Measurements from ENCODE around the gene FUT8. TPM values are rescaled to one million over a fixed set of nuclear protein-coding genes. Genes with fewer than 3 reads are reported as not detected.

FUT8 gene
- total and polyA plus RNA-seq, 2 of the 8 experiments (the other 6 are each of a cell fraction or from before 2014, with no cell fraction given), result 10.5 to 25.1 TPM

DNA sequence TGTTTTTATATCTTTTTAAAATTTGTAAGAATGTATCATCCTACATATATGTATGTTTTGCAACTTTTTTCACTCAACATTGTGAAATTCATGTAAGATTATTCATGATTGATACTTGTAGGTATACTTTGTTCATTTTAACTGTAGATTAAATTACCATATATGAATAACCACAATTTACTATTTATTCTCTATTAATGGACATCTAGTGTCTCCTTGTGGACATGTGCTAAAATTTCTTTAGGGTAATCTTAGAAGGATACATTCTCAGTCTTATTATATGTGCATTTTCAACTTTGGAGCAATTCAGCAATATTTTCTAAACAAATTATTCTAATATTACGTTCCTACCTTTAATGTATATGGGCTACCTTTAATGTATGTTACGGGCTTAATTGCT is 192.4 kb downstream of the FUT8 start:
- POLR2A ChIA-PET (ENCODE audit: partially characterized antibody), result no interaction called here
- Histone ChIP-seq H3K18ac (ENCODE audit: extremely low read depth, low read length) (no peak overlapping the region), H2BK12ac (ENCODE audit: low read depth, low read length) (no peak overlapping the region), H3K23me2 (ENCODE audit: low read depth, low read length) (no peaks in the 10 kb centered on the region), H2BK120ac (replicated peaks; ENCODE audit: low read depth, low read length) (no peak overlapping the region), H3K23ac (ENCODE audit: insufficient read length) (no peak overlapping the region), H4K91ac (replicated peaks; ENCODE audit: insufficient read length, low read length) (no peak overlapping the region), H2BK20ac (ENCODE audit: low read length) (no peak overlapping the region), H3K27me3 (replicated peaks in 1 of 4; ENCODE audit: control insufficient read depth in 3 of 4, extremely low read depth in 1 of 4, insufficient read depth in 3 of 4, low read length in 3 of 4) (no peaks in the 10 kb centered on the region), H2AK5ac (ENCODE audit: low read depth, low read length) (no peak overlapping the region), H3K9me3 (ENCODE audit: insufficient read depth in 2 of 2, low read depth in 1 of 2, low read length in 1 of 2) (no peaks in the 10 kb centered on the region), H3K4me2 (ENCODE audit: insufficient read depth in 1 of 2, low read depth in 2 of 2, low read length in 2 of 2) (no peak overlapping the region), H3K4me1 (replicated peaks in 1 of 4; ENCODE audit: control insufficient read depth in 3 of 4, insufficient read depth in 4 of 4, low read length in 3 of 4) (no peaks in the 10 kb centered on the region), H4K5ac (ENCODE audit: insufficient read length, low read depth, low read length) (no peak overlapping the region), H4K8ac (ENCODE audit: extremely low read depth, insufficient read depth, low read length) (no peak overlapping the region), H3K4me3 (ENCODE audit: extremely low read depth in 1 of 4, insufficient read depth in 2 of 4, low read depth in 3 of 4, low read length in 4 of 4) (no peak overlapping the region), H3K36me3 (ENCODE audit: control insufficient read depth in 2 of 4, insufficient read depth in 4 of 4, low read length in 3 of 4) (no peaks in the 10 kb centered on the region), H3K79me1 (ENCODE audit: low read depth, low read length) (no peaks in the 10 kb centered on the region), H2AFZ (ENCODE audit: low read length) (no peak overlapping the region), H3K27ac (ENCODE audit: low read depth, low read length) (no peak overlapping the region), H3K9ac (replicated peaks in 1 of 4; ENCODE audit: extremely low read depth in 1 of 4, low read depth in 3 of 4, low read length in 3 of 4) (no peak overlapping the region), H2BK15ac (ENCODE audit: low read length) (no peak overlapping the region), H2BK5ac (ENCODE audit: low read depth, low read length) (no peak overlapping the region), H3K79me2 (ENCODE audit: control insufficient read depth in 1 of 2, insufficient read depth in 2 of 2, low read length in 2 of 2) (no peaks in the 10 kb centered on the region), H3K4ac (replicated peaks; ENCODE audit: insufficient read length, low read depth, low read length) (no peak overlapping the region), H3K56ac (replicated peaks; ENCODE audit: insufficient read length, low read depth, low read length) (no peak overlapping the region), H3K14ac (ENCODE audit: insufficient read length) (no peak overlapping the region), H4K20me1 (replicated peaks in 1 of 2; ENCODE audit: control insufficient read depth in 1 of 2, insufficient read depth in 2 of 2, low read length in 2 of 2) (no peaks in the 10 kb centered on the region)
- 44% methylated on average over 2 of the region's 2 CpGs; no CpG with 5 or more reads in 1 of the 2 experiments for WGBS, 2 experiments (ENCODE audit: extremely low coverage in 1 of 2, insufficient coverage in 1 of 2, insufficient read length in 1 of 2, insufficient replicate concordance in 2 of 2, low coverage in 1 of 2, low lambda C conversion rate in 2 of 2, missing lambda C conversion rate in 1 of 2)
- no peak for DNase-seq (ENCODE audit: low read depth in 1 of 2, low spot score in 2 of 2)
- TF ChIP-seq, protein P1, sequence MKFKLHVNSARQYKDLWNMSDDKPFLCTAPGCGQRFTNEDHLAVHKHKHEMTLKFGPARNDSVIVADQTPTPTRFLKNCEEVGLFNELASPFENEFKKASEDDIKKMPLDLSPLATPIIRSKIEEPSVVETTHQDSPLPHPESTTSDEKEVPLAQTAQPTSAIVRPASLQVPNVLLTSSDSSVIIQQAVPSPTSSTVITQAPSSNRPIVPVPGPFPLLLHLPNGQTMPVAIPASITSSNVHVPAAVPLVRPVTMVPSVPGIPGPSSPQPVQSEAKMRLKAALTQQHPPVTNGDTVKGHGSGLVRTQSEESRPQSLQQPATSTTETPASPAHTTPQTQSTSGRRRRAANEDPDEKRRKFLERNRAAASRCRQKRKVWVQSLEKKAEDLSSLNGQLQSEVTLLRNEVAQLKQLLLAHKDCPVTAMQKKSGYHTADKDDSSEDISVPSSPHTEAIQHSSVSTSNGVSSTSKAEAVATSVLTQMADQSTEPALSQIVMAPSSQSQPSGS (IDR thresholded peaks at IDR 0.05; ENCODE audit: low read length), result no peak
- CTCF ChIA-PET (ENCODE audit: partially characterized antibody), result no interaction called here
- no peak for FAIRE-seq

All from H1 (cell line).